ENCODE data around the gene TMEM132A. TPM values are rescaled to one million over a fixed set of nuclear protein-coding genes. Genes with fewer than 3 reads are reported as not detected.

TMEM132A gene
- total RNA-seq, 1 donor from 2014 or later = 137 TPM

DNA sequence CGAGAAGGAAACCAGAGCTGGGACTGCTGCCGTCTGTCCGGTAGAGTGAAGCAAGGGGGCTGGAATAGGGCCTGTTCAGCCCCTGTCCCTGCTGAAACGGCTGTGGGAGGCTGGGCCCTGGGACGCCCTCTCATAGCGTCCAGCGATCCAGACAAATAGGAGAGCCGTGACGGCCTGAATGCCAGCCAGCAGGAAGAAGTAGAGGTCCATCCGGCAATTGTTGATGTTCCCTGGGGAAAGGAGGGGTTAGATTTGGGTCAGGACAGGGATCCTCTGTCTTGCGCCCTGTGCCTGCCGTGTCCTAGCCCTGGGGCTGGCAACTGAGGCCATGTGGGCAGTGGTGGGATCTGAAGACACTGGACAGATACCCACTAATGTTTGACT, 12.9 kb downstream of the TMEM132A start:
- no peak for DNase-seq (ENCODE audit: low read depth)

GRCh38 chr11:60937811-60938210, 13.6 kb downstream of the TMEM132A start:
- no peak for DNase-seq (ENCODE audit: low read depth)

DNA sequence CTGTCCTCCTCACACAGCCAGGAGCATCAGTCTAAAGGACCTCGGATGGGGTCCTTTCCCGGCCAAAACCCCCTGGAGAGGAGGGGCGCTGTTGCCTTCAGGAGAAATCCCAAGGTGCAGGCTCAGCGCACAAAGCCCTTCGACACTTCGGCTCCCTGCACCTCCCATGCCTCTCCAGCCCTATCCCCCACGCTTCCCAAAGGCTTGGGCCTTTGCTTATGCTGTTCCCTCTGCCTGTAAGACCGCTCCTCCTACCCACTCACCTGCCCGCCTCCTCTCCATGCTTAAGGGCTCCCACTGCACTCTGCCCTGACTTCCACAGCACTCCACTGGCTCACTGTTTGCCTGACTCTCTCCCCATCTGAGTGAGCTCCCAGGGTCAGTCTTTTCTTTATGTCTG, 14.2 kb downstream of the TMEM132A start:
- no peak for DNase-seq (ENCODE audit: low read depth)

- no peak for DNase-seq (ENCODE audit: low read depth)
Measured at GRCh38 chr11:60939301-60939700, 15.0 kb downstream of the TMEM132A start.

GRCh38 chr11:60939855-60940254, 15.6 kb downstream of the TMEM132A start:
- DNase-seq (ENCODE audit: low read depth) = no peak

DNA sequence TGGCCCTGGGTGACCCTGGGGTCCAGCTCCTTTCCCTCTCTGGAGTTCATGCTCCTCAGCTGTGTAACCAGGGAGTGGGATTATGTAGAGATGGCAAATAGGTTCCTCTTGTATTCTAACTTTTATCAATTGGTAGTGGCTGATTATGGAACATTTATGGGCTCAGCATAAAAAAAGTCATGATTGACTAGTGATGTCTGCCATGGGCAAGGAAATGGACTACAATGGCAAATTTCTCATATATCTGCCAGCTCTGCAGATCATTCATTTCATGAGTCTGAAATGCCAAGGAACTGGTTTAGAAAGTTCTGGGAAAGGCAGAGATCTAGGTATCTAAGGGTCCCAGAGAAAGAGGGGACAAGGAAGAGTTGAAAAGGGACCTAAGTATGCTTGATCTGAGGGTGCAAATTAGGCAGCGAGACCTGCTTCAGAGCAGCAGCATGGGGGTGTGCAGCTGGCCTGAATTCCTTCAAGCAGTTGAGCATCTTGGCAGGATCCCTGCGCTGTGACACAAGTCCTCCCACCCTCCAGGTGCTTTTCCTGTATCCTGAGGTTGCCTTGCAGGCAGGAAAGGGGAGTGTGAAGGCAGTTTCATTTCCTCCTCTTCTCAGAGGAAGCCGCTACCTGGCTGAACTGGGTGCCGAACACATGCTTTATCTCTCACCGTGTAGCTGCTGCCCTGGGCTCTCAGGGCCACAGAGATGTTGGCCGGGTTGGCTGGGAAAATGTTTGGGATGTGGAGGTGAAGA, 17.3 kb downstream of the TMEM132A start:
- DNase-seq (ENCODE audit: low read depth) = no peak

DNA sequence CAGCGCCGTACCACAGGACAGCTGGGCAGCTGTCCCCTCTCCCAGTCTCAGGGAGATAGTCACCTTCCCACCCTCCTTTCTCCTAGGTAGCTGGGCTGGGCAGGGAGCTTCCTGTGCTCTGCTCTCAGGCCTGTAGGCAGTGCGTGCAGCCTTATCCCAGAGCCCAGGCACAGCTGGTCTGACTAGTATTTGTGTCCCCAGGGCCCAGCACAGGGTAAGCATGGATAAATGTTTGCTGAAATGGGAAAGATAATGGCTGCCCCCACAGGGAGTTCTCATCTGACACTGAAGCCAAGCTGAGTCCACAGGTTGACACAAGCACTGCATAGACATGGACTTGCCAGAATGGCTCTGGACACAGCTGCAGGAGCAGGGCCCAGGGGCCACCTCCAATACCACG, 18.0 kb downstream of the TMEM132A start:
- no peak for DNase-seq (ENCODE audit: low read depth)

- peak; percentile 49 for DNase-seq (ENCODE audit: low read depth)
Measured at GRCh38 chr11:60942970-60943565, 18.8 kb downstream of the TMEM132A start.

- no peak for DNase-seq (ENCODE audit: low read depth)
Measured at GRCh38 chr11:60944490-60945294, 20.4 kb downstream of the TMEM132A start.

- DNase-seq (ENCODE audit: low read depth) = no peak
Measured at GRCh38 chr11:60945295-60945667, 21.0 kb downstream of the TMEM132A start.

DNA sequence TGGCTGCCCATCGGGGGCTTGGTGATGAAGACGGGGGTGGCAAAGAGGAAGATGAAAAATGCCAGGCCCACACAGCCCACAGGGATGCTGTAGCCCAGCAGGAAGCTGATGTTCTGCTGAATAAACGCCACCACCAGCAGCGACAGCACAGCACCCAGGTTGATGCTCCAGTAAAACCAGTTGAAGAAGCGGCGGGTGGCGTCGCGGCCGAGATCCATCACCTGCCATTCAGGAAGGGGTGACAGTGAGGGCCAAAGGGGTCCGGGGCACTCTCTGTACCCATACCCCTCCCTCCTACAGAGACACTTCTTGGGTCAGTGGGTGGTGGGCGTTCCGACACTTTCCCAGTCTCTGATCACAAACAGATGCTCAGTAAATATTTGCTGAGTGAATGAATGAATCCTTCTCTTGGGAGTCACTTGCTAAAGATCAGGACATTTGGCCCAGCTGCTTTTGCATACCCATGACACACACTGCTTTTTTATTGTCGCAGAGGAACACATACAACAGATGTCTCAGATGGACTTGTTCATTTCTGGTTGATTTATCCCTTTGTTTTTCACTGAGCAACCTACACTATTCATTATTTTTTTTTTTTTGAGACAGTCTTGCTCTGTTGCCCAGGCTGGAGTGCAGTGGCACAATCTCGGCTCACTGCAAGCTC, 22.5 kb downstream of the TMEM132A start:
- DNase-seq (ENCODE audit: low read depth) = no peak

DNA sequence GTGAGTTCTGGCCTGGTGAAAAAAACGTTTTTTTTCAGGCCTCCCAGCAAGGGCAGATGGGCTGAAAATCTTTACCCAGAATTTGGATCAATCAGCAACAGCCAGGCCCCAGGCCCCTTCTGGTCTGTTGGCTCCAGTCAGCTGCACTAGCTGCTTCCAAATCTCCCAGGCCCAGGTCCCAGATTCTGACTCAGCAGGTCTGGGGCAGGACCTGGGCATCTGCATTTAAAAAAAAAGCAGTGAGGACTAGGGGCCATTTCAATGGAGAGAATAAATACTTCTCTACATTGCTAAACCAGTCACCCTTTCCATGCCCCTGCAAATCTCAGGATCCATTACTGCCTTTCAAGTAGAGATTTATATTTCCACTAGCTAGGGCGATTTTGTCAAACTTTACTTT, 23.4 kb downstream of the TMEM132A start:
- no peak for DNase-seq (ENCODE audit: low read depth)

DNA sequence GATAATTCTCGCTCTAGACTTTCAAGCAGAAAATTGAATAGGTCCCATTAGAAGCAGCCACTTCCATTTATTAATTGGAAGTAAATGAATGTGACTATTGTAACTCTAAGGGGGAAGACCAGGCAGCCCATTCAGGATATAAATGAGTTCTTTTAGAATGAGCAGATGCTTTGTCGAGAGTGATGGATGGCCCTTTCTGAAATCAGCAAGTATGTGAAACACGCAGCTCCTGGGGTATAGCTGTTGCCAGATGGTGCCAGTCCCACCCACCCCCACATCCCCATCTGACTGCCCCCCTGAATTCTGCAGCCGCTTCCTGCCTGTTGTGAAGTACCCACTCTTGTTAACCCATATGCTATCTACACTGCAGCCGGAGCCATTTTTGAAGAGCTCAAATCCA, 24.0 kb downstream of the TMEM132A start:
- no peak for DNase-seq (ENCODE audit: low read depth)

DNA sequence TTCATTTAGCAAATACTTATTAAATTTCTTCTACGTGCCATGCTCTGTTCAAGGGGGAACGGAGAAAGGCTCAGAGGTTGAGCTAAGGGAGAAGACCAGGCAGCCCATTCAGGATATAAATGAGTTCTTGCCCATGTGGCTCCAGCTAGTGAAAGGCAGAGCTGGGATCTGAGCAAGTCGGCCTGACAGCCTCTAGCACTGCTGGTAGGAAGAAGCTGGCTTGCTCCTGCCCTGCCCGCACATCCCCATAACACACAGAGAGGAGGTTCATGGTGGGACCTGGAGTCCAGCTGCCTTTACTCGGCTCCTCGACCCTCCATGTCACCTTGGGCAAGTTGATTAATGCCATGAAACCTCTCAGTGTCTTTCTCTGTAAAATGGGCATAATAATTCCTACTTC, 25.8 kb downstream of the TMEM132A start:
- no peak for DNase-seq (ENCODE audit: low read depth)

- no peak for DNase-seq (ENCODE audit: low read depth)
Measured at GRCh38 chr11:60950933-60951605, 26.8 kb downstream of the TMEM132A start.

GRCh38 chr11:60951606-60951903, 27.3 kb downstream of the TMEM132A start:
- DNase-seq (ENCODE audit: low read depth) = no peak

- no peak for DNase-seq (ENCODE audit: low read depth)
Measured at GRCh38 chr11:60951904-60952741, 27.9 kb downstream of the TMEM132A start, which contains the start of gene SLC15A3. SLC15A3 (minus strand) TSS chr11:60952176; CDS start chr11:60951551, 625 bp downstream.

GRCh38 chr11:60952742-60953170, 28.5 kb downstream of the TMEM132A start:
- DNase-seq (ENCODE audit: low read depth) = no peak

DNA sequence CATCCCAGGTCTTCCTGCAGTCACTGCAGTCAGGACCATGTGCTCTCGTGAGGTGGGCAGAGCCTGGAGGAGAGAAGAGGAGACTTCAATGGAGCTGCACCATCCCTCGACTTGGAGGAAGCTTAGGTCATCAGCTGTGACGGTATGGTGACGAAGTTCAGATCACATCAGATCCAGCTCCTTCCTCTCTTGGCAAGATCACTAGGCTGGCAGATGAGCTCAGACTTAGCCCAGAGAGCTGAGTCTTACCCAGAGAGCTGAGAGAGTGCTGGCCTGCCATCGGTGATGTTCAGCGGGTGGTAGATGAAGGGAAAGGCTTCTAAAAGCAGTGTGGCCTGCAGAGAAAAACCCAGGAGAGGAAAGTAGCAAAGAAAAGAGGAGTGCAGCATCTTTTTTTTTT, 29.5 kb downstream of the TMEM132A start:
- DNase-seq (ENCODE audit: low read depth) = no peak

- DNase-seq (ENCODE audit: low read depth) = no peak
Measured at GRCh38 chr11:60954421-60954820, 30.2 kb downstream of the TMEM132A start.

- no peak for DNase-seq (ENCODE audit: low read depth)
Measured at GRCh38 chr11:60955571-60955970, 31.3 kb downstream of the TMEM132A start.

All from renal cortical epithelial cell (primary cell).